ENCODE data around the gene UBE2C. TPM values are rescaled to one million over a fixed set of nuclear protein-coding genes. Genes with fewer than 3 reads are reported as not detected.

The UBE2C gene
- total and polyA plus RNA-seq, 12 donors: 0.79 to 43.3 (median 2.7) TPM

- H3K36me3 ChIP-seq (replicated peaks in 1 of 2): peaks cover 0 to 32% of the 10 kb centered on the region in 2 donors
- no peaks in the 10 kb centered on the region for H3K9me3 ChIP-seq (replicated peaks in 1 of 3)
- H3K4me1 ChIP-seq (replicated peaks in 1 of 2): peaks cover 8 to 11% of the 10 kb centered on the region in 2 donors
- 65 to 72% (median 67%) methylated on average over 7 of the region's 7 CpGs for WGBS, 4 donors
- no peak for DNase-seq
- H3K27ac ChIP-seq: no peak overlapping the region
- TF ChIP-seq CTCF (IDR thresholded peaks at IDR 0.05) (no peak), POLR2A (IDR thresholded peaks at IDR 0.05) (no peak)
- H3K4me3 ChIP-seq: no peak overlapping the region
- H3K27me3 ChIP-seq: no peaks in the 10 kb centered on the region
- intact Hi-C loops (cut with DNase I): no loop called here
Measured at GRCh38 chr20:45813489-45813888, 1.0 kb downstream of the UBE2C start.

GRCh38 chr20:45814314-45814713, 1.9 kb downstream of the UBE2C start:
- intact Hi-C loops (cut with DNase I): no loop called here
- Histone ChIP-seq H3K27ac (no peak overlapping the region), H3K4me3 (no peak overlapping the region), H3K4me1 (replicated peaks in 1 of 2) (peaks cover 8 to 11% of the 10 kb centered on the region in 2 donors), H3K9me3 (replicated peaks in 1 of 3) (no peaks in the 10 kb centered on the region), H3K36me3 (replicated peaks in 1 of 2) (peaks cover 0 to 23% of the 10 kb centered on the region in 2 donors), H3K27me3 (no peaks in the 10 kb centered on the region)
- TF ChIP-seq POLR2A (IDR thresholded peaks at IDR 0.05) (no peak), CTCF (IDR thresholded peaks at IDR 0.05) (no peak)
- 77 to 95% (median 92%) methylated on average over 3 of the region's 3 CpGs for WGBS, 4 donors
- DNase-seq: no peak

- no peaks in the 10 kb centered on the region for H3K27me3 ChIP-seq
- H3K4me3 ChIP-seq: no peak overlapping the region
- H3K27ac ChIP-seq: no peak overlapping the region
- H3K9me3 ChIP-seq (replicated peaks in 1 of 3): no peaks in the 10 kb centered on the region
- 93 to 97% (median 94%) methylated on average over 3 of the region's 3 CpGs for WGBS, 4 donors
- peaks cover 5 to 7% of the 10 kb centered on the region in 2 donors for H3K4me1 ChIP-seq (replicated peaks in 1 of 2)
- TF ChIP-seq POLR2A (IDR thresholded peaks at IDR 0.05): no peak
- TF ChIP-seq CTCF (IDR thresholded peaks at IDR 0.05): no peak
- H3K36me3 ChIP-seq (replicated peaks in 1 of 2): no peaks in the 10 kb centered on the region
- intact Hi-C loops (cut with DNase I): no loop called here
- no peak for DNase-seq
Measured at GRCh38 chr20:45816951-45817350, 4.5 kb downstream of the UBE2C start.

- intact Hi-C loops (cut with DNase I): no loop called here
- peaks cover 3 to 5% of the 10 kb centered on the region in 2 donors for H3K4me1 ChIP-seq (replicated peaks in 1 of 2)
- no peaks in the 10 kb centered on the region for H3K27me3 ChIP-seq
- DNase-seq: no peak
- H3K4me3 ChIP-seq: no peak overlapping the region
- H3K9me3 ChIP-seq (replicated peaks in 1 of 3): no peaks in the 10 kb centered on the region
- peak overlapping the region in 1 of 5 donors; percentile 1 for H3K27ac ChIP-seq
- TF ChIP-seq CTCF (IDR thresholded peaks at IDR 0.05) (no peak), POLR2A (IDR thresholded peaks at IDR 0.05) (no peak)
- no peaks in the 10 kb centered on the region for H3K36me3 ChIP-seq (replicated peaks in 1 of 2)
- WGBS, 4 donors: 66 to 88% (median 74%) methylated on average over 5 to 9 of the region's 9 CpGs
Measured at GRCh38 chr20:45817376-45818194, 5.1 kb downstream of the UBE2C start.
